DMS53 treated with DMSO at 0.1 percent for 48 hours (cell line): Measurements from ENCODE around the gene YPEL5.
A peak's percentile ranks its signal among the peaks of the same experiment; 100 is the strongest.

Experiments used
- DNase-seq: peaks from one replicate; lab custom pipeline; 2025; ENCODE audit not compliant: unreplicated experiment; lab: John Stamatoyannopoulos, UW

YPEL5 gene

GRCh38 chr2:30203156-30203555 is 56.3 kb downstream of the YPEL5 start:
- no peak for DNase-seq

DNA sequence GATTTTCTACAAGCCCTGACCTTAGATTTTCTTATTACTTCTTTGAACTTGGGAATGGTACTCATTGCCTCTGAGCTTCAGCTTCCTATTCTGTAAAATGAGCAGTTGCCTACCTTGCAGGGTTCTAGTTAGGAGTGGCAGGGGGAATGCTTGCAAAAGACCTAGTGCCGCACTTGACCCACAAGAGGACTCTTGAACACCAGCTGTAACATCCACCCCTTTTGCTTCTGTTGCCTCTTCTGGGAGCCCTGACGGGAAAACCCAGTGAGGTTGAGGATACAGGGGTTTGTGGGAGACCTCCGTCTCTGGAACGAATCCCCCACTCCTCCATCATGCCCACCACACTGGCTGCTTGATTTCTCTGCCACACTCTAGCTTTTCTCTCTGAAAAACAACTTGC is 57.5 kb downstream of the YPEL5 start:
- no peak for DNase-seq

DNA sequence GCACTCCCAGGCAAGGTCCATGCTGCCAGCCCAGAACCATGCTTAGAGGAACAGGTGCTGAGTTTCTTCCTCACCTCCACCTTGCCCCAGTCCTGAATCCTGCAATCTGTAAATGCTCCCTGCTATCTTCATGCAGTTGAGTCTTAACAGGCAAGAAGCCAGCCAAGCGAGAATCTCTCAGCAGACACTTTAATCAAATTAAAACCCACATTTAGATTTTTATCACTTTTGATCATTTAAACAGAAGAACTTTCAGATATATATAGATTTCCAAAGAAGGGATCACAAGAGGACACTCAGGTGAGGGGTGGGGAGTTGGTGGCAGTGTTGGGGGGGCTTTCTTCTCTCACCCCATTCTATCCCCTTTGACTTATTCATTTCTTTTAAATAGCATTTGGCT is 58.6 kb downstream of the YPEL5 start:
- no peak for DNase-seq

DNA sequence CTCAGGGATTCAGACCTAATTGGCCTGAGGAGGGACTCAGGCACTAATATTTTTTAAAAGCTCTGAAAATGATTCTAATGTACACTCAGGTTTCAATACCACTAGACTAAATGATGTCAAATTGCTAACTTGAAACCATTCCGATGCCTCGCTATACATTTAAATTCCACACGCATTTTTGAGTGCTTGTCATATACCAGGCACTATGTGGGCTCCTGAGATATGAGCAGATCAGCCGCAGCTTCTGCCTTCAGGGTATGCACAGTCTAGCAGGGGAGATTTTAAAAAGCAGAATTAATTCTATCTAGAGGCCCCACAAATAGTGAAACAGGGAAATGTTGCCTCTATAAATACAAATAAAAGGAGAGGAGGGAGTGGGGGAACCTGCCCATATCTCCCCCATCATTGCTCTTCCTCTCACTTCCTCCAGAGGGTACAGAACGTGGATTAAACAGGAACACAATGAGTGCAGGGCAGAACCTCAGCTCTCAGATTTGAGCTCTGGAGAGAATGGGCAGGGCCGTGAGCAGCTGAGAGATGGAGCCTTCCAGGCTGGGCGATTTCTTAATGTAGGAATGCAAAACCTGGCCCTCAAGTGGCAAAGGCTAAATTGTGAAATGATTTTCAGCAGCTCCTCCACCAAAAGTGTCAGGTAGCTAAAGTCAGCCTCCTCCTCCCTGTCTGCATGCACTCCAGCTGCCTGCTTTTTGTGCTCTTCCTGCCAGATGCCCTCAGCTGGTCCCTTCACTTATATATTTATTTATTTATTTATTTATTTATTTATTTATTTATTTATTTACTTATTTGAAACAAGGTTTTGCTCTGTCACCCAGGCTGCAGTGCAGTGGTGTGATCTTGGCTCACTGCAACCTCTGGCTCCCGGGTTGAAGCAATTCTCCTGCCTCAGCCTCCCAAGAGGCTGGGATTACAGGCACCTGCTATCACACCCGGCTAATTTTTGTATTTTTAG is 59.9 kb downstream of the YPEL5 start:
- no peak for DNase-seq

DNA sequence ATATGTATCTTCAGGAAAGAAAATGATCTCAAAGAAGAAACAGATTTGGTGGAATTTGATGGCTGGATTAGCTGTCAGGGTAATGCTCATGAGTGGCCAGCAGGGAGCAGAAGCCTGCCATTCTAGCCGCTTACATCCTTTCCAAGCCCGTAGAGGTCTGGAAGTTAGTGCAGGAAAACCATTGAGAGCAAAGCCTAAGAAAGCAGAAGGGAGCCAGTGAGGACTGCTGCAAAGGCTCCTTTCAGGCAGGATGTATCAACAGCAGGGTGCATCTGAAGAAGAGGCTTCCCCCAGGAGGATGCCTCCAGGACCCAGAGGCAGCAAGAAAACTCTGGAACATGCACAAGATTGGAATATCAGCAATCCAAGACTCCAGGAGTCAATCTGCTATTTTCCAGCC is 61.6 kb downstream of the YPEL5 start:
- peak; percentile 57 for DNase-seq

- DNase-seq, result no peak
Observed at GRCh38 chr2:30209227-30209626, 62.4 kb downstream of the YPEL5 start.
